PC-9 (cell line): ENCODE results near the gene NUP153. TPM values are rescaled to one million over a fixed set of nuclear protein-coding genes. Genes with fewer than 3 reads are reported as not detected.
A peak's percentile ranks its signal among the peaks of the same experiment; 100 is the strongest.

Experiments used
- BruUV-seq: library from RNA; stranded (reverse); fragments of 400-500 nt; replicated peaks from 2 replicates; lab custom pipeline; 2021; lab: Mats Ljungman, UMichigan
- CTCF ChIA-PET: fragments of 300-600 bp; sonication (Branson Sonifier 250); formaldehyde crosslinking; loops from one replicate; lab custom pipeline; 2022; ENCODE audit warnings: antibody characterized with exemption; lab: Charles Lee
- POLR2A ChIA-PET: fragments of 300-600 bp; sonication (Branson Sonifier 250); formaldehyde crosslinking; loops from one replicate; lab custom pipeline; 2022; ENCODE audit warnings: antibody characterized with exemption; ENCODE audit not compliant: unreplicated experiment; lab: Charles Lee
- DNase-seq, 2 experiments: peaks; one replicate each; pipeline versions ENCODE4 v3.0.0 to v3.0.0-alpha.2; 2015 to 2022; ENCODE audit warnings: mixed read lengths in 1 of 2
- H2AFZ ChIP-seq: fragments of 200-600 bp; sonication (generic); 2 replicates; pipeline ENCODE4 v1.8.1; 2017; ENCODE audit warnings: antibody characterized with exemption
- H3F3A ChIP-seq: fragments of 200-600 bp; sonication (generic); 2 replicates; pipeline ENCODE4 v1.8.1; 2017; ENCODE audit warnings: antibody characterized with exemption, mild to moderate bottlenecking, low read depth; ENCODE audit not compliant: insufficient read depth
- H3K27ac ChIP-seq: fragments of 200-600 bp; sonication (generic); 2 replicates; pipeline ENCODE4 v1.6.1; 2016; ENCODE audit warnings: mixed run types
- H3K27me3 ChIP-seq: fragments of 200-600 bp; sonication (generic); 2 replicates; pipeline ENCODE4 v1.6.1; 2016; ENCODE audit warnings: low read depth, mixed run types; ENCODE audit not compliant: insufficient read depth
- H3K36me3 ChIP-seq: fragments of 200-600 bp; sonication (generic); 2 replicates; pipeline ENCODE4 v1.6.1; 2016; ENCODE audit warnings: low read depth, mixed run types
- H3K4me1 ChIP-seq: fragments of 200-600 bp; sonication (generic); replicated peaks from 2 replicates; pipeline ENCODE4 v1.6.1; 2016; ENCODE audit warnings: mixed run types; ENCODE audit not compliant: insufficient read depth
- H3K4me2 ChIP-seq: fragments of 200-600 bp; sonication (generic); 2 replicates; pipeline ENCODE4 v1.6.1; 2017; ENCODE audit warnings: mixed run types
- H3K4me3 ChIP-seq: fragments of 200-600 bp; sonication (generic); 2 replicates; pipeline ENCODE4 v1.6.1; 2016; ENCODE audit warnings: mixed run types
- H3K79me2 ChIP-seq: fragments of 200-600 bp; sonication (generic); 2 replicates; pipeline ENCODE4 v1.6.1; 2017; ENCODE audit warnings: low read depth, mixed run types
- H3K9me2 ChIP-seq: fragments of 200-600 bp; sonication (generic); 2 replicates; pipeline ENCODE4 v1.8.1; 2017; ENCODE audit warnings: mild to moderate bottlenecking; ENCODE audit not compliant: insufficient read depth
- H3K9me3 ChIP-seq: fragments of 200-600 bp; sonication (generic); 2 replicates; pipeline ENCODE4 v1.8.1; 2016; ENCODE audit warnings: low read depth; ENCODE audit not compliant: insufficient read depth
- H4K20me1 ChIP-seq: fragments of 200-600 bp; sonication (generic); 2 replicates; pipeline ENCODE4 v1.8.1; 2017; ENCODE audit not compliant: insufficient read depth
- CTCF ChIP-seq: fragments of 200-600 bp; sonication (generic); conservative IDR thresholded peaks from 2 replicates; pipeline ENCODE4 v1.6.1; 2017; ENCODE audit warnings: mixed run types, antibody characterized with exemption, mild to moderate bottlenecking, moderate library complexity
- EZH2 ChIP-seq: fragments of 200-600 bp; sonication (generic); IDR thresholded peaks from 2 replicates; pipeline ENCODE4 v1.8.0; 2017; ENCODE audit warnings: antibody characterized with exemption, low read depth
- intact Hi-C: fragments of 100-400 bp; cut with micrococcal nuclease; formaldehyde crosslinking; loops from one replicate; pipeline ENCODE4 v1.10.0; 2022; ENCODE audit not compliant: unreplicated experiment
- total RNA-seq: library from RNA; stranded (reverse); gene quantifications from 2 replicates; pipeline ENCODE4 v1.2.3, GENCODE V29; 2021

The NUP153 gene
- total RNA-seq, 1 experiment from 2014 or later: 74.1 TPM

- CTCF ChIA-PET: interaction anchor here (0.7 kb wide), 1 partner anchor 685 kb away, joined by 15 read pairs; no protein-coding TSS in a partner anchor
- intact Hi-C loops: no loop called here
- POLR2A ChIA-PET: interaction anchor here (0.6 kb wide), 1 partner anchor 208 kb away, joined by 24 read pairs; the partner anchor contains the start of gene CAP2
- H3K27me3 ChIP-seq: no peaks in the 10 kb centered on the region
- H3K36me3 ChIP-seq: no peaks in the 10 kb centered on the region
- BruUV-seq: TSS peak; percentile 49
- H3K9me2 ChIP-seq: no peaks in the 10 kb centered on the region; the same call in 1 of the 2 replicates
- H3K9me3 ChIP-seq: no peaks in the 10 kb centered on the region
- H3F3A ChIP-seq: peaks cover 5% of the 10 kb centered on the region; the same call in 1 of the 2 replicates
- no peak for DNase-seq
- peak overlapping the region; percentile 88 for H2AFZ ChIP-seq
- peak overlapping the region; percentile 92 for H3K4me2 ChIP-seq
- TF ChIP-seq EZH2 (no peak), CTCF (no peak)
- H3K4me1 ChIP-seq: peaks cover 11% of the 10 kb centered on the region; the same call in 1 of the 2 replicates
- H4K20me1 ChIP-seq: no peaks in the 10 kb centered on the region
- H3K79me2 ChIP-seq: no peaks in the 10 kb centered on the region
- peak overlapping the region; percentile 80 for H3K4me3 ChIP-seq
- H3K27ac ChIP-seq: no peak overlapping the region
These were observed 105.4 kb downstream of the NUP153 start for GRCh38 chr6:17601386-17601703.

GRCh38 chr6:17600527-17601385 lies 106.0 kb downstream of the NUP153 start:
- Histone ChIP-seq H3K27me3 (no peaks in the 10 kb centered on the region), H3K4me2 (peak overlapping the region; percentile 92), H3K4me3 (peak overlapping the region; percentile 80), H4K20me1 (no peaks in the 10 kb centered on the region), H3K4me1 (peaks cover 11% of the 10 kb centered on the region; the same call in 1 of the 2 replicates), H3F3A (peaks cover 5% of the 10 kb centered on the region; the same call in 1 of the 2 replicates), H2AFZ (peak overlapping the region; percentile 88), H3K9me3 (no peaks in the 10 kb centered on the region), H3K27ac (no peak overlapping the region), H3K36me3 (no peaks in the 10 kb centered on the region), H3K79me2 (no peaks in the 10 kb centered on the region), H3K9me2 (no peaks in the 10 kb centered on the region; the same call in 1 of the 2 replicates)
- no TSS peak for BruUV-seq
- peak in 1 of 2 experiments; percentile 39 for DNase-seq
- ChIA-PET CTCF (interaction anchor here (0.6 to 1.0 kb wide), 6 partner anchors 11 to 685 kb away, joined by 3 to 21 read pairs (median 3); partner anchors contain the start of gene KIF13A), POLR2A (interaction anchor here (0.6 to 2.0 kb wide), 5 partner anchors 11 to 705 kb away, joined by 3 to 17 read pairs (median 5); partner anchors contain the start of gene TPMT)
- TF ChIP-seq EZH2: no peak
- TF ChIP-seq CTCF: no peak
- intact Hi-C loops: no loop called here

- Histone ChIP-seq H3K27ac (no peak within 1 kb of the TSS), H3K36me3 (no peaks in the 10 kb centered on the region), H2AFZ (peak within 1 kb of the TSS; percentile 88), H3F3A (peaks cover 5% of the 10 kb centered on the region; the same call in 1 of the 2 replicates), H3K9me3 (no peaks in the 10 kb centered on the region), H3K9me2 (no peaks in the 10 kb centered on the region; the same call in 1 of the 2 replicates), H4K20me1 (no peaks in the 10 kb centered on the region), H3K4me1 (peaks cover 11% of the 10 kb centered on the region; the same call in 1 of the 2 replicates), H3K27me3 (no peaks in the 10 kb centered on the region), H3K4me2 (peak within 1 kb of the TSS; percentile 92), H3K79me2 (no peaks in the 10 kb centered on the region), H3K4me3 (peak within 1 kb of the TSS; percentile 80)
- ChIA-PET CTCF (interaction anchor here (0.6 to 1.0 kb wide), 8 partner anchors 11 to 581 kb away, joined by 3 to 21 read pairs (median 6); partner anchors contain the start of gene KIF13A), POLR2A (interaction anchor here (0.5 to 2.0 kb wide), 7 partner anchors 11 to 838 kb away, joined by 3 to 17 read pairs (median 5); partner anchors contain the start of gene TPMT)
- intact Hi-C loops: no loop called here
- TSS peak; percentile 94 for BruUV-seq
- peak; percentile 76 to 95 for DNase-seq
- TF ChIP-seq CTCF (no peak; the same call in 1 of the 2 replicates), EZH2 (no peak)
These were observed 106.7 kb downstream of the NUP153 start, which contains the start of gene FAM8A1 for GRCh38 chr6:17599877-17600526. Gene FAM8A1 (plus strand): TSS chr6:17600302. CDS start chr6:17600410, 108 bp downstream.
